Liver (tissue), 9 donors: Measurements from ENCODE around the gene CASQ2. TPM values are rescaled to one million over a fixed set of nuclear protein-coding genes. Genes with fewer than 3 reads are reported as not detected.

Source experiments
- DNase-seq: peaks from one replicate; pipeline ENCODE4 v3.0.0-alpha.2; 2017; ENCODE audit warnings: low spot score
- H3K27ac ChIP-seq, 2 donors: one replicate each; pipeline ENCODE4 v1.7.0; 2013; ENCODE audit warnings: inconsistent platforms in 2 of 2, low read length in 2 of 2, control low read depth in 1 of 2, low read depth in 1 of 2, mild to moderate bottlenecking in 1 of 2
- H3K27me3 ChIP-seq, 4 donors: one replicate each; pipeline versions ENCODE4 v1.6.1 to v1.7.0; 2013; ENCODE audit warnings: low read length in 3 of 4, inconsistent platforms in 1 of 4, mild to moderate bottlenecking in 1 of 4, moderate library complexity in 1 of 4; ENCODE audit not compliant: control insufficient read depth in 4 of 4, insufficient read depth in 4 of 4
- H3K36me3 ChIP-seq, 4 donors: one replicate each; pipeline versions ENCODE4 v1.6.1 to v1.7.0; 2013; ENCODE audit warnings: low read length in 3 of 4, mild to moderate bottlenecking in 3 of 4, low read depth in 1 of 4, moderate library complexity in 1 of 4; ENCODE audit not compliant: control insufficient read depth in 4 of 4, insufficient read depth in 3 of 4
- H3K4me1 ChIP-seq, 4 donors: one replicate each; pipeline versions ENCODE4 v1.6.1 to v1.7.0; 2013; ENCODE audit warnings: low read length in 3 of 4, mild to moderate bottlenecking in 3 of 4, moderate library complexity in 1 of 4; ENCODE audit not compliant: control insufficient read depth in 4 of 4, insufficient read depth in 4 of 4
- H3K4me3 ChIP-seq, 3 donors: one replicate each; pipeline versions ENCODE4 v1.6.1 to v1.7.0; 2013; ENCODE audit warnings: low read length in 3 of 3, control low read depth in 1 of 3, low read depth in 1 of 3, mild to moderate bottlenecking in 1 of 3
- H3K9ac ChIP-seq, 2 donors: one replicate each; pipeline ENCODE4 v1.7.0; 2013; ENCODE audit warnings: low read length in 2 of 2, mild to moderate bottlenecking in 2 of 2, moderate library complexity in 2 of 2, control low read depth in 1 of 2, low read depth in 1 of 2
- H3K9me3 ChIP-seq, 4 donors: one replicate each; pipeline versions ENCODE4 v1.6.1 to v1.7.0; 2013; ENCODE audit warnings: low read length in 3 of 4; ENCODE audit not compliant: control insufficient read depth in 4 of 4
- EGR1 ChIP-seq, 2 donors: IDR thresholded peaks; 2 replicates each; pipeline ENCODE4 v1.6.1; 2016 to 2018; ENCODE audit warnings: antibody characterized with exemption in 2 of 2, low read depth in 2 of 2
- FOXA1 ChIP-seq: IDR thresholded peaks from 2 replicates; pipeline ENCODE4 v1.6.1; 2016; ENCODE audit warnings: antibody characterized with exemption
- FOXA2 ChIP-seq: IDR thresholded peaks from 2 replicates; pipeline ENCODE4 v1.6.1; 2016; ENCODE audit warnings: antibody characterized with exemption
- GABPA ChIP-seq, 2 donors: IDR thresholded peaks in 1 of 2; conservative IDR thresholded peaks in 1 of 2; 2 replicates each; pipeline ENCODE4 v1.6.1; 2016; ENCODE audit warnings: antibody characterized with exemption in 2 of 2, mild to moderate bottlenecking in 1 of 2, moderate library complexity in 1 of 2
- HNF4A ChIP-seq, 2 donors: conservative IDR thresholded peaks; 2 replicates each; pipeline ENCODE4 v1.6.1; 2016; ENCODE audit warnings: antibody characterized with exemption in 2 of 2, mild to moderate bottlenecking in 2 of 2
- HNF4G ChIP-seq: IDR thresholded peaks from 2 replicates; pipeline ENCODE4 v1.6.1; 2016; ENCODE audit warnings: antibody characterized with exemption
- JUND ChIP-seq, 2 donors: IDR thresholded peaks; 2 replicates each; pipeline ENCODE4 v1.6.1; 2016; ENCODE audit warnings: antibody characterized with exemption in 2 of 2
- NR2F2 ChIP-seq: IDR thresholded peaks from 2 replicates; pipeline ENCODE4 v1.6.1; 2016; ENCODE audit warnings: antibody characterized with exemption
- RAD21 ChIP-seq, 2 donors: IDR thresholded peaks; 2 replicates each; pipeline ENCODE4 v1.6.1; 2016; ENCODE audit warnings: antibody characterized with exemption in 2 of 2, mild to moderate bottlenecking in 2 of 2
- RXRA ChIP-seq, 2 donors: IDR thresholded peaks; 2 replicates each; pipeline ENCODE4 v1.6.1; 2017 to 2018; ENCODE audit warnings: antibody characterized with exemption in 2 of 2, mild to moderate bottlenecking in 1 of 2
- SP1 ChIP-seq: IDR thresholded peaks from 2 replicates; pipeline ENCODE4 v1.6.1; 2018; ENCODE audit warnings: antibody characterized with exemption, mild to moderate bottlenecking
- TAF1 ChIP-seq: conservative IDR thresholded peaks from 2 replicates; pipeline ENCODE4 v1.6.1; 2016; ENCODE audit warnings: antibody characterized with exemption, mild to moderate bottlenecking
- YY1 ChIP-seq: IDR thresholded peaks from 2 replicates; pipeline ENCODE4 v1.6.1; 2016; ENCODE audit warnings: antibody characterized with exemption, mild to moderate bottlenecking
- WGBS: extraction: QIAGEN DNeasy Blood & Tissue Kit; methylation state at CpG from one replicate; pipeline ENCODE4 v1.1.7; 2013; 5-methylcytosine and 5-hydroxymethylcytosine counted together
- polyA plus RNA-seq, 2 donors: library from polyadenylated mRNA; stranded (reverse) in 1 of 2; unstranded in 1 of 2; fragments of 200-250 nt in 1 of 2; fragments of >200 nt in 1 of 2; fragmentation: Nextera tagmentation in 1 of 2; extraction: Ambion mirVana in 1 of 2; gene quantifications; one replicate each; pipeline versions ENCODE4 v1.2.1 to v1.2.3, GENCODE V29; 2013 to 2015
- total RNA-seq, 2 donors: library from RNA; depleted of rRNA; stranded (reverse); fragments of >200 nt; gene quantifications; one replicate each; pipeline ENCODE4 v1.2.3, GENCODE V29; 2014
- TF ChIP-seq, protein P1 (sequence below): IDR thresholded peaks from 2 replicates; pipeline ENCODE4 v1.6.1; 2016; ENCODE audit warnings: antibody characterized with exemption
- TF ChIP-seq, protein P2 (sequence below): IDR thresholded peaks from 2 replicates; pipeline ENCODE4 v1.6.1; 2016; ENCODE audit warnings: antibody characterized with exemption
- TF ChIP-seq, protein P3 (sequence below): IDR thresholded peaks from 2 replicates; pipeline ENCODE4 v1.6.1; 2016; ENCODE audit warnings: antibody characterized with exemption
- TF ChIP-seq, protein P4 (sequence below): fragments of 150-350 bp; IDR thresholded peaks from 2 replicates; pipeline ENCODE4 v1.5.1; 2017; ENCODE audit warnings: improper control_type of control experiment, low read depth, low read length; ENCODE audit not compliant: missing input control
- TF ChIP-seq, protein P5 (sequence below): IDR thresholded peaks from 2 replicates; pipeline ENCODE4 v1.6.1; 2016; ENCODE audit warnings: antibody characterized with exemption, mild to moderate bottlenecking
- donor health status: healthy.
- donor health status: healthy.
- donor health status: healthy.
- donor health status: healthy.
- donor health status: healthy.

CASQ2 gene
- total and polyA plus RNA-seq, 4 donors, result 0.33 to 1.1 TPM; not detected in 2

DNA sequence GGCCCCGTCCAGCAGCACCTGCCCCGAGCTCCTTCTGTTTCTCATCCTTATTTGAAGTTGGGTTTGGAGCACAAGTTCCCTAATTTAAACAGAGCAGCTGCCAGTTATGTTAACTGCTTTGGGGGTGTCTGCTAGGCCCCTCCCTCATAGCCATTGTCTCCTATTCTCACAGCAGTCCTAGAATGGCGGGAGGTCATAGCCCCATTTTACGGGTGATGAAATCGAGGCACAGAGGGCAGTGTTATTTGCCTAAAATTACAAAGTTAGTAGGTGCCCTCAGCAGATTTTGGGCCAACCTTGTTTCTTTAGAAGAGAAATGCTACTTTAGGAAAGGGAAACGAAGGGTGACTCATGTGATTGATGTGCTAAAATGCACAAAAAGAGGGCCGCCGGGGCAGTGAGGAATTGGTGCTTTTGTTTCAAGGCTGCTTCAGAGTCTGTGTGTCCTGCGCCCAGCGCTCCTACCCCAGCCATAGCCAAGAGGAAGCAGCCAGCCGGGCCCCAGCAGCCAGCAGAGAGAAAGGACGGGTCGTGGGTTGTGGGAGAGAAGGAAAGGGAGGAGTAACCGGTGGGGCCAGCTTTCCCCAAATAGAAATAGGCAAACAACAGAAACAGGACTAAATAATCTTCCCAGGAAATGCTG, 113.7 kb downstream of the CASQ2 start:
- TF ChIP-seq EGR1 (IDR thresholded peaks at IDR 0.05; ENCODE audit: low read depth in 2 of 2), result no peak
- no peak for TF ChIP-seq SP1
- no peak for TF ChIP-seq JUND (IDR thresholded peaks at IDR 0.05)
- no peak for TF ChIP-seq RXRA (IDR thresholded peaks at IDR 0.05)
- no peak for TF ChIP-seq HNF4A (conservative IDR thresholded peaks at IDR 0.05)
- TF ChIP-seq, protein P1, sequence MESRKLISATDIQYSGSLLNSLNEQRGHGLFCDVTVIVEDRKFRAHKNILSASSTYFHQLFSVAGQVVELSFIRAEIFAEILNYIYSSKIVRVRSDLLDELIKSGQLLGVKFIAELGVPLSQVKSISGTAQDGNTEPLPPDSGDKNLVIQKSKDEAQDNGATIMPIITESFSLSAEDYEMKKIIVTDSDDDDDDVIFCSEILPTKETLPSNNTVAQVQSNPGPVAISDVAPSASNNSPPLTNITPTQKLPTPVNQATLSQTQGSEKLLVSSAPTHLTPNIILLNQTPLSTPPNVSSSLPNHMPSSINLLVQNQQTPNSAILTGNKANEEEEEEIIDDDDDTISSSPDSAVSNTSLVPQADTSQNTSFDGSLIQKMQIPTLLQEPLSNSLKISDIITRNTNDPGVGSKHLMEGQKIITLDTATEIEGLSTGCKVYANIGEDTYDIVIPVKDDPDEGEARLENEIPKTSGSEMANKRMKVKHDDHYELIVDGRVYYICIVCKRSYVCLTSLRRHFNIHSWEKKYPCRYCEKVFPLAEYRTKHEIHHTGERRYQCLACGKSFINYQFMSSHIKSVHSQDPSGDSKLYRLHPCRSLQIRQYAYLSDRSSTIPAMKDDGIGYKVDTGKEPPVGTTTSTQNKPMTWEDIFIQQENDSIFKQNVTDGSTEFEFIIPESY, result no peak
- TF ChIP-seq, protein P2, sequence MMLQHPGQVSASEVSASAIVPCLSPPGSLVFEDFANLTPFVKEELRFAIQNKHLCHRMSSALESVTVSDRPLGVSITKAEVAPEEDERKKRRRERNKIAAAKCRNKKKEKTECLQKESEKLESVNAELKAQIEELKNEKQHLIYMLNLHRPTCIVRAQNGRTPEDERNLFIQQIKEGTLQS, result no peak
- no peak for TF ChIP-seq TAF1
- TF ChIP-seq GABPA (IDR thresholded peaks at IDR 0.05 in 1 of 2, conservative IDR thresholded peaks at IDR 0.05 in 1 of 2), result no peak
- TF ChIP-seq, protein P3, sequence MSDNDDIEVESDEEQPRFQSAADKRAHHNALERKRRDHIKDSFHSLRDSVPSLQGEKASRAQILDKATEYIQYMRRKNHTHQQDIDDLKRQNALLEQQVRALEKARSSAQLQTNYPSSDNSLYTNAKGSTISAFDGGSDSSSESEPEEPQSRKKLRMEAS, result no peak
- TF ChIP-seq FOXA1, result no peak
- no peak for TF ChIP-seq YY1
- TF ChIP-seq, protein P4, sequence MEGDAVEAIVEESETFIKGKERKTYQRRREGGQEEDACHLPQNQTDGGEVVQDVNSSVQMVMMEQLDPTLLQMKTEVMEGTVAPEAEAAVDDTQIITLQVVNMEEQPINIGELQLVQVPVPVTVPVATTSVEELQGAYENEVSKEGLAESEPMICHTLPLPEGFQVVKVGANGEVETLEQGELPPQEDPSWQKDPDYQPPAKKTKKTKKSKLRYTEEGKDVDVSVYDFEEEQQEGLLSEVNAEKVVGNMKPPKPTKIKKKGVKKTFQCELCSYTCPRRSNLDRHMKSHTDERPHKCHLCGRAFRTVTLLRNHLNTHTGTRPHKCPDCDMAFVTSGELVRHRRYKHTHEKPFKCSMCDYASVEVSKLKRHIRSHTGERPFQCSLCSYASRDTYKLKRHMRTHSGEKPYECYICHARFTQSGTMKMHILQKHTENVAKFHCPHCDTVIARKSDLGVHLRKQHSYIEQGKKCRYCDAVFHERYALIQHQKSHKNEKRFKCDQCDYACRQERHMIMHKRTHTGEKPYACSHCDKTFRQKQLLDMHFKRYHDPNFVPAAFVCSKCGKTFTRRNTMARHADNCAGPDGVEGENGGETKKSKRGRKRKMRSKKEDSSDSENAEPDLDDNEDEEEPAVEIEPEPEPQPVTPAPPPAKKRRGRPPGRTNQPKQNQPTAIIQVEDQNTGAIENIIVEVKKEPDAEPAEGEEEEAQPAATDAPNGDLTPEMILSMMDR, result no peak
- no peak for TF ChIP-seq FOXA2
- no peak for TF ChIP-seq NR2F2
- TF ChIP-seq RAD21 (IDR thresholded peaks at IDR 0.05), result no peak
- TF ChIP-seq HNF4G, result no peak
- TF ChIP-seq, protein P5, sequence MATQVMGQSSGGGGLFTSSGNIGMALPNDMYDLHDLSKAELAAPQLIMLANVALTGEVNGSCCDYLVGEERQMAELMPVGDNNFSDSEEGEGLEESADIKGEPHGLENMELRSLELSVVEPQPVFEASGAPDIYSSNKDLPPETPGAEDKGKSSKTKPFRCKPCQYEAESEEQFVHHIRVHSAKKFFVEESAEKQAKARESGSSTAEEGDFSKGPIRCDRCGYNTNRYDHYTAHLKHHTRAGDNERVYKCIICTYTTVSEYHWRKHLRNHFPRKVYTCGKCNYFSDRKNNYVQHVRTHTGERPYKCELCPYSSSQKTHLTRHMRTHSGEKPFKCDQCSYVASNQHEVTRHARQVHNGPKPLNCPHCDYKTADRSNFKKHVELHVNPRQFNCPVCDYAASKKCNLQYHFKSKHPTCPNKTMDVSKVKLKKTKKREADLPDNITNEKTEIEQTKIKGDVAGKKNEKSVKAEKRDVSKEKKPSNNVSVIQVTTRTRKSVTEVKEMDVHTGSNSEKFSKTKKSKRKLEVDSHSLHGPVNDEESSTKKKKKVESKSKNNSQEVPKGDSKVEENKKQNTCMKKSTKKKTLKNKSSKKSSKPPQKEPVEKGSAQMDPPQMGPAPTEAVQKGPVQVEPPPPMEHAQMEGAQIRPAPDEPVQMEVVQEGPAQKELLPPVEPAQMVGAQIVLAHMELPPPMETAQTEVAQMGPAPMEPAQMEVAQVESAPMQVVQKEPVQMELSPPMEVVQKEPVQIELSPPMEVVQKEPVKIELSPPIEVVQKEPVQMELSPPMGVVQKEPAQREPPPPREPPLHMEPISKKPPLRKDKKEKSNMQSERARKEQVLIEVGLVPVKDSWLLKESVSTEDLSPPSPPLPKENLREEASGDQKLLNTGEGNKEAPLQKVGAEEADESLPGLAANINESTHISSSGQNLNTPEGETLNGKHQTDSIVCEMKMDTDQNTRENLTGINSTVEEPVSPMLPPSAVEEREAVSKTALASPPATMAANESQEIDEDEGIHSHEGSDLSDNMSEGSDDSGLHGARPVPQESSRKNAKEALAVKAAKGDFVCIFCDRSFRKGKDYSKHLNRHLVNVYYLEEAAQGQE, result no peak
- no peak overlapping the region for H3K9ac ChIP-seq
- no peak for DNase-seq

More for the DNA sequence above, 113.7 kb downstream of the CASQ2 start:
- H3K27me3 ChIP-seq, result no peaks in the 10 kb centered on the region
- H3K27ac ChIP-seq, result no peak overlapping the region
- peaks cover 0 to 6% (median 3%) of the 10 kb centered on the region in 4 donors for H3K36me3 ChIP-seq
- WGBS, result 69% methylated on average over 14 of the region's 14 CpGs
- H3K4me3 ChIP-seq, result no peak overlapping the region
- no peaks in the 10 kb centered on the region for H3K9me3 ChIP-seq
- peaks cover 0 to 12% (median 6%) of the 10 kb centered on the region in 4 donors for H3K4me1 ChIP-seq
